HCT116 (cell line): ENCODE results near the gene CTXND1. TPM values are rescaled to one million over a fixed set of nuclear protein-coding genes. Genes with fewer than 3 reads are reported as not detected.

ENCODE experiments used
- ATAC-seq: fragments of 200-7000 bp; cut with Tn5 transposase; 2 replicates; pipeline ENCODE4 v1.9.1; 2020; ENCODE audit warnings: mild to moderate bottlenecking, moderate library complexity
- BruUV-seq: library from RNA; stranded (reverse); fragments of 400-500 nt; replicated peaks from 2 replicates; lab custom pipeline; 2021; lab: Mats Ljungman, UMichigan
- CTCF ChIA-PET: fragments of 300-600 bp; sonication (Branson Sonifier 250); formaldehyde crosslinking; loops from one replicate; lab custom pipeline; 2021; ENCODE audit warnings: antibody characterized with exemption; lab: Charles Lee
- POLR2A ChIA-PET: fragments of 300-600, 350-600 bp; sonication (Branson Sonifier 250); formaldehyde crosslinking; loops from one replicate; lab custom pipeline; 2021; ENCODE audit warnings: antibody characterized with exemption; lab: Charles Lee
- RAD21 ChIA-PET, 2 experiments: fragments of 300-600 bp; sonication (Branson Sonifier 250); formaldehyde crosslinking; loops; one replicate each; lab custom pipeline; 2023; ENCODE audit warnings: low total read pairs in 2 of 2; ENCODE audit not compliant: uncharacterized antibody in 2 of 2, unreplicated experiment in 2 of 2, low non-redundant PET in 1 of 2; lab: Charles Lee
- DNase-seq: peaks from one replicate; pipeline ENCODE4 v3.0.0-alpha.2; 2010; ENCODE audit warnings: low read depth, low spot score
- H2AFZ ChIP-seq: fragments of 200-600 bp; shearing (Covaris generic), sonication (generic); 2 replicates; pipeline ENCODE4 v1.6.1; 2017; ENCODE audit warnings: low read depth, mixed run types, mixed read lengths, antibody characterized with exemption, low read length; ENCODE audit not compliant: poor library complexity, severe bottlenecking
- H3K27ac ChIP-seq: 2 replicates; pipeline ENCODE4 v1.5.1; 2012; ENCODE audit warnings: low read depth, low read length
- H3K27me3 ChIP-seq: fragments of 200-600 bp; sonication (generic); 2 replicates; pipeline ENCODE4 v1.6.1; 2016; ENCODE audit warnings: mixed run types, low read length, mixed read lengths; ENCODE audit not compliant: insufficient read depth
- H3K36me3 ChIP-seq, 2 experiments: fragments of 200-500 bp in 1 of 2; fragments of 200-600 bp in 1 of 2; sonication (Bioruptor generic) in 1 of 2; sonication (generic) in 1 of 2; 2 replicates each; pipeline versions ENCODE4 v1.5.1 to v1.6.1; 2014 to 2016; ENCODE audit warnings: low read length in 2 of 2, inconsistent platforms in 1 of 2, mixed read lengths in 1 of 2, mixed run types in 1 of 2; ENCODE audit not compliant: insufficient read depth in 2 of 2, control insufficient read depth in 1 of 2
- H3K4me1 ChIP-seq, 2 experiments: fragments of 200-600 bp in 1 of 2; sonication (generic) in 1 of 2; 2 replicates each; pipeline versions ENCODE4 v1.5.1 to v1.6.1; 2012 to 2017; ENCODE audit warnings: low read length in 2 of 2, inconsistent platforms in 1 of 2, mild to moderate bottlenecking in 1 of 2, mixed read lengths in 1 of 2, mixed run types in 1 of 2, moderate library complexity in 1 of 2; ENCODE audit not compliant: insufficient read depth in 2 of 2, control insufficient read depth in 1 of 2
- H3K4me2 ChIP-seq: fragments of 200-600 bp; sonication (generic); 2 replicates; pipeline ENCODE4 v1.6.1; 2017; ENCODE audit warnings: mixed run types, low read length, mixed read lengths
- H3K4me3 ChIP-seq, 2 experiments: fragments of 200-600 bp in 1 of 2; sonication (generic) in 1 of 2; replicated peaks in 1 of 2; 2 replicates each; pipeline ENCODE4 v1.5.1; 2011 to 2016; ENCODE audit warnings: low read length in 2 of 2, control low read depth in 1 of 2, low read depth in 1 of 2, mild to moderate bottlenecking in 1 of 2, mixed read lengths in 1 of 2, mixed run types in 1 of 2
- H3K79me2 ChIP-seq: fragments of 200-600 bp; sonication (generic); 2 replicates; pipeline ENCODE4 v1.6.1; 2017; ENCODE audit warnings: mild to moderate bottlenecking, mixed run types, low read length, moderate library complexity, mixed read lengths; ENCODE audit not compliant: insufficient read depth
- H3K9ac ChIP-seq: fragments of 200-600 bp; sonication (generic); 2 replicates; pipeline ENCODE4 v1.6.1; 2016; ENCODE audit warnings: low read length, mixed read lengths
- H3K9me2 ChIP-seq: fragments of 200-600 bp; sonication (generic), shearing (Covaris generic); 2 replicates; pipeline ENCODE4 v1.6.1; 2017; ENCODE audit warnings: mixed run types, mild to moderate bottlenecking, moderate library complexity; ENCODE audit not compliant: insufficient read depth
- H3K9me3 ChIP-seq, 2 experiments: fragments of 200-500 bp in 1 of 2; fragments of 200-600 bp in 1 of 2; sonication (Bioruptor generic) in 1 of 2; sonication (generic) in 1 of 2; 2 replicates each; pipeline ENCODE4 v1.6.1; 2014 to 2017; ENCODE audit warnings: low read length in 2 of 2, mixed read lengths in 2 of 2, inconsistent platforms in 1 of 2, low read depth in 1 of 2, mild to moderate bottlenecking in 1 of 2, mixed run types in 1 of 2, moderate library complexity in 1 of 2; ENCODE audit not compliant: control insufficient read depth in 1 of 2, insufficient read depth in 1 of 2
- H4K20me1 ChIP-seq: fragments of 200-600 bp; sonication (generic), shearing (Covaris generic); 2 replicates; pipeline ENCODE4 v1.6.1; 2017; ENCODE audit warnings: mixed run types, mild to moderate bottlenecking, moderate library complexity; ENCODE audit not compliant: insufficient read depth
- CBX3 ChIP-seq: IDR thresholded peaks from 2 replicates; pipeline ENCODE4 v1.6.1; 2012; ENCODE audit warnings: low read depth
- CEBPB ChIP-seq: IDR thresholded peaks from 2 replicates; pipeline ENCODE4 v1.6.1; 2012; ENCODE audit warnings: low read depth
- EZH2 ChIP-seq: fragments of 200-600 bp; sonication (generic); IDR thresholded peaks from 2 replicates; pipeline ENCODE4 v1.6.1; 2017; ENCODE audit warnings: antibody characterized with exemption, mixed run types
- EZH2phosphoT487 ChIP-seq: fragments of 200-600 bp; IDR thresholded peaks from 2 replicates; pipeline ENCODE4 v1.6.1; 2018; ENCODE audit warnings: antibody characterized with exemption, borderline replicate concordance
- FOSL1 ChIP-seq: IDR thresholded peaks from 2 replicates; pipeline ENCODE4 v1.6.1; 2012; ENCODE audit warnings: low read depth
- JUND ChIP-seq: IDR thresholded peaks from 2 replicates; pipeline ENCODE4 v1.6.1; 2012
- MAX ChIP-seq: IDR thresholded peaks from 2 replicates; pipeline ENCODE4 v1.6.1; 2012
- POLR2A ChIP-seq: IDR thresholded peaks from 2 replicates; pipeline ENCODE4 v1.7.0; 2011; ENCODE audit warnings: borderline replicate concordance; ENCODE audit not compliant: insufficient read depth, insufficient read length; ENCODE audit errors: extremely low read depth
- RAD21 ChIP-seq: IDR thresholded peaks from 2 replicates; pipeline ENCODE4 v1.6.1; 2012; ENCODE audit warnings: low read depth, mild to moderate bottlenecking
- SIN3A ChIP-seq: IDR thresholded peaks from 2 replicates; pipeline ENCODE4 v1.6.1; 2012; ENCODE audit warnings: low read depth
- SP1 ChIP-seq: IDR thresholded peaks from 2 replicates; pipeline ENCODE4 v1.6.1; 2012; ENCODE audit warnings: low read depth
- TCF7L2 ChIP-seq: IDR thresholded peaks from 2 replicates; pipeline ENCODE4 v1.7.0; 2011; ENCODE audit warnings: borderline replicate concordance, inconsistent platforms; ENCODE audit not compliant: insufficient read depth, insufficient read length; ENCODE audit errors: extremely low read depth
- ZNF274 ChIP-seq: fragments of 200-500 bp; sonication (Bioruptor generic); IDR thresholded peaks from 2 replicates; pipeline ENCODE4 v1.6.1; 2014; ENCODE audit warnings: mild to moderate bottlenecking, low read depth, low read length, inconsistent platforms
- intact Hi-C: fragments of 100-400 bp; cut with micrococcal nuclease; formaldehyde crosslinking; loops from 2 replicates; pipeline ENCODE4 v1.10.0; 2022
- total RNA-seq: library from RNA; stranded (reverse); gene quantifications from one replicate; pipeline ENCODE4 v1.2.1, GENCODE V29; 2021; ENCODE audit not compliant: unreplicated experiment

The CTXND1 gene
- total RNA-seq, 1 experiment from 2014 or later: not detected

- ChIA-PET POLR2A (no interaction called here), RAD21 (no interaction called here), CTCF (interaction anchor here (1.5 kb wide), 1 partner anchor 1023 kb away, joined by 4 read pairs; no protein-coding TSS in a partner anchor)
- ATAC-seq (peak; percentile 12; the same call in 1 of the 2 replicates), DNase-seq (no peak)
- Histone ChIP-seq H3K4me1 (peaks cover 0 to 5% of the 10 kb centered on the region in 2 experiments; a peak in 1 of 4 replicates), H3K9me3 (no peaks in the 10 kb centered on the region), H2AFZ (peak overlapping the region; percentile 90), H3K27me3 (peaks cover 10% of the 10 kb centered on the region; the same call in 1 of the 2 replicates), H3K4me2 (no peak overlapping the region), H3K9ac (no peak overlapping the region), H3K27ac (no peak overlapping the region), H3K36me3 (no peaks in the 10 kb centered on the region), H3K79me2 (no peaks in the 10 kb centered on the region), H4K20me1 (no peaks in the 10 kb centered on the region), H3K9me2 (no peaks in the 10 kb centered on the region), H3K4me3 (no peak overlapping the region)
- no TSS peak for BruUV-seq
- intact Hi-C loops: loop anchor here (1.0 to 10.0 kb wide), 3 partner anchors 66 to 532 kb away; partner anchors contain the start of gene CEMIP
- TF ChIP-seq CBX3 (no peak), ZNF274 (no peak), RAD21 (no peak), SP1 (no peak), MAX (no peak), SIN3A (no peak), JUND (no peak), TCF7L2 (no peak), FOSL1 (no peak), CEBPB (no peak), EZH2 (no peak), POLR2A (no peak), EZH2phosphoT487 (no peak)
Measured at GRCh38 chr15:80242802-80243201, 9.2 kb downstream of the CTXND1 start.
